ENCODE measurements around the gene PLCG1.

DNA sequence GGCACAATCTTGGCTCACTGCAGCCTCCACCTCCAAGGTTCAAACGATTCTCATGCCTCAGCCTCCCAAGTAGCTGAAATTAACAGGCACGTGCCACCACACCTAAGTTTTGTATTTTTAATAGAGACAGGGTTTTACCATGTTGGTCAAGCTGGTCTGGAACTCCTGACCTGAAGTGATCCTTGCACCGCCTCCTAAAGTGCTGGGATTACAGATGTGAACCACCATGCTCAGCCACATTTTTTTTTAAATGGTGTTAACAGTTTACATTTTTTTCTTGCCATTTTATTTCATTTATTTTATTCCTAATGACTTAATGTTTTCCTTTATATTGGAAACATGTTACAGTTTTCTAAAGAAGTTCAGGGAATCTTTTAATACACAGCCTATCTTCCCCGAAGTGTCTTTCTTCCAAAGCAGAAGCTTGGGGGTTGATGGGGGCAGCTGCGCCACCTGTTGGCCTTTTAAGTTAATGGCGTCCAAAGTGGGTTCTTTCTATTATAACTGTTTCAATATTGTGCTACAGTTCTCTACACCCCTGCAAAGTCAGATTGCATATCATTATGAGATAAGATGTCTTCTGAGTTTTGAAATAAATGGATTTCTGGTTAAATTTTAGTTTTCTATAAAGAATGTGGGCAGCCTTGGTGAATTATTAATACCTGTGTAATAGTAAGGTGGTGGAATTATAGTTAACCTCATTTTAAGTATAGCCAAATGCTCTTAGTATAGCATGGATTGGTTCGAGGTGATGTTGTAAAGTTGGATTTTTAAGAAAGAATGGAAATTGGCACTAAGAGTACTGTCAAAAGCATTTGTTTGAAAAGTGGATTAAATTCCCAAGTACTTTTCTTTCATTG is 42.0 kb upstream of the PLCG1 start:
- TF ChIP-seq, protein P1, sequence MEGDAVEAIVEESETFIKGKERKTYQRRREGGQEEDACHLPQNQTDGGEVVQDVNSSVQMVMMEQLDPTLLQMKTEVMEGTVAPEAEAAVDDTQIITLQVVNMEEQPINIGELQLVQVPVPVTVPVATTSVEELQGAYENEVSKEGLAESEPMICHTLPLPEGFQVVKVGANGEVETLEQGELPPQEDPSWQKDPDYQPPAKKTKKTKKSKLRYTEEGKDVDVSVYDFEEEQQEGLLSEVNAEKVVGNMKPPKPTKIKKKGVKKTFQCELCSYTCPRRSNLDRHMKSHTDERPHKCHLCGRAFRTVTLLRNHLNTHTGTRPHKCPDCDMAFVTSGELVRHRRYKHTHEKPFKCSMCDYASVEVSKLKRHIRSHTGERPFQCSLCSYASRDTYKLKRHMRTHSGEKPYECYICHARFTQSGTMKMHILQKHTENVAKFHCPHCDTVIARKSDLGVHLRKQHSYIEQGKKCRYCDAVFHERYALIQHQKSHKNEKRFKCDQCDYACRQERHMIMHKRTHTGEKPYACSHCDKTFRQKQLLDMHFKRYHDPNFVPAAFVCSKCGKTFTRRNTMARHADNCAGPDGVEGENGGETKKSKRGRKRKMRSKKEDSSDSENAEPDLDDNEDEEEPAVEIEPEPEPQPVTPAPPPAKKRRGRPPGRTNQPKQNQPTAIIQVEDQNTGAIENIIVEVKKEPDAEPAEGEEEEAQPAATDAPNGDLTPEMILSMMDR (IDR thresholded peaks at IDR 0.05), result peak; percentile 83 to 94 (median 86)
- TF ChIP-seq POLR2A (IDR thresholded peaks at IDR 0.05), result no peak
